ENCODE measurements around the gene ADGRB3. TPM values are rescaled to one million over a fixed set of nuclear protein-coding genes. Genes with fewer than 3 reads are reported as not detected.

Gene ADGRB3
- total RNA-seq, 1 donor from 2014 or later = 14.9 TPM

DNA sequence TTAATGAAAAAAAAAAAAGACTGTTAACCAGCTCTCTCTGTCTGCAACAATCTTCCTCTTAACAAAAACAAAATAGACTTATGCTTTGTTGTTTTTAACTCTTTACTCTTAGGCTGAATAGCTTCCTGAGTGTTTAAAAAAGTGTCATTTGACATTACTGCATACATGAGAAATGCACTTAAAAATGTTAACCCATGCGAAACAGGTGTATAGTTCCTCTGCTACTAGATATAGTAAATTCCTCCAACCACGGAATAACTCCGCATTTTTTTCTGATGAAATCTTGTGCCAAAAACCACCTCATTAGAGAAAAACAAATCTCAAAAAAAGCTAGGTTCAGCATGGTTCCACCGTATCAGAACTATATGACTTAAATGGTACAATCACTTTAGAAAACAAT is 426.0 kb downstream of the ADGRB3 start:
- Mint-ChIP-seq H3K36me3 (no peaks in the 10 kb centered on the region), H3K9me3 (no peaks in the 10 kb centered on the region), H3K4me3 (no peak overlapping the region), H3K27me3 (ENCODE audit: low read depth) (no peaks in the 10 kb centered on the region), H3K4me1 (no peaks in the 10 kb centered on the region), H3K27ac (no peak overlapping the region)
- no peak for DNase-seq (ENCODE audit: low spot score in 2 of 2, unreplicated experiment in 2 of 2)
- TF ChIP-seq, protein P1, sequence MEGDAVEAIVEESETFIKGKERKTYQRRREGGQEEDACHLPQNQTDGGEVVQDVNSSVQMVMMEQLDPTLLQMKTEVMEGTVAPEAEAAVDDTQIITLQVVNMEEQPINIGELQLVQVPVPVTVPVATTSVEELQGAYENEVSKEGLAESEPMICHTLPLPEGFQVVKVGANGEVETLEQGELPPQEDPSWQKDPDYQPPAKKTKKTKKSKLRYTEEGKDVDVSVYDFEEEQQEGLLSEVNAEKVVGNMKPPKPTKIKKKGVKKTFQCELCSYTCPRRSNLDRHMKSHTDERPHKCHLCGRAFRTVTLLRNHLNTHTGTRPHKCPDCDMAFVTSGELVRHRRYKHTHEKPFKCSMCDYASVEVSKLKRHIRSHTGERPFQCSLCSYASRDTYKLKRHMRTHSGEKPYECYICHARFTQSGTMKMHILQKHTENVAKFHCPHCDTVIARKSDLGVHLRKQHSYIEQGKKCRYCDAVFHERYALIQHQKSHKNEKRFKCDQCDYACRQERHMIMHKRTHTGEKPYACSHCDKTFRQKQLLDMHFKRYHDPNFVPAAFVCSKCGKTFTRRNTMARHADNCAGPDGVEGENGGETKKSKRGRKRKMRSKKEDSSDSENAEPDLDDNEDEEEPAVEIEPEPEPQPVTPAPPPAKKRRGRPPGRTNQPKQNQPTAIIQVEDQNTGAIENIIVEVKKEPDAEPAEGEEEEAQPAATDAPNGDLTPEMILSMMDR (IDR thresholded peaks at IDR 0.05; ENCODE audit: unreplicated experiment) = no peak

DNA sequence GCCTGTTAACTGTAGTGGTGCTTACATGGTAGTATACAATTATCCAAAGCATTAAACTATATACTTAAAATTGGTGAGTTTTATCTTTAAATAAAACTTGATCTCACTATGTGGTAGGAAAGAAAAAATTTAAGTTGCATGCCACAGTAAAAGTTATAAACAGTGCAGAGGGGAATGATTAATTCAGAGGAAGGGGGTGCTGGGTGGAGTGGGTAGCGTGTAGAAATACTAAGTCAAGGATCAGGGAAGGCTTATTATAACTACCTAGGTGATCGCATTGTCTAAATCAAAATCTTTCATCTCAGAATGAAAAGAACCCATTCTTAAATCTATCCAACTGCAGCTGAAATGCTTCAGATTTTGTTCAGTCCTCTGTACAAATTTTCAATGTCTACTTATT is 428.3 kb downstream of the ADGRB3 start:
- no peak overlapping the region for H3K27ac Mint-ChIP-seq
- peaks cover 2% of the 10 kb centered on the region for H3K4me1 Mint-ChIP-seq

DNA sequence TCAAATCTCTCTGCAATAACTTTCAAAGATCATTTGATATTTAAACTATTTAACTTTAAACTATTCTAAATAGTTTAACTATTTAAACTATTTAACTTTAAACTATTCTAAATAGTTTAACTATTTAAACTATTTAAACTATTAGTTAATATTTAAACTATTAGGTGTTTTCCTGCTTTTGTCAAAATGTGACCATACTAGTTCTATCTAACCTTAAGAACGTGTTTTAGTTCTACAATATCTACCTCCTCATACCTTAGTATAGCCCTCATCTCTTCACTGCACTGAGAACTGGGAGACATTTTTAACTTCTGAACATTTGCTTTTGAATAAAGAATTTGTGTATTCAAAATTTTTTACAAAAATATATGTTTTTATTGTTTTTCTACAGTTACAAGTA is 429.1 kb downstream of the ADGRB3 start:
- H3K36me3 Mint-ChIP-seq = no peaks in the 10 kb centered on the region
- H3K9me3 Mint-ChIP-seq = no peaks in the 10 kb centered on the region
- no peak overlapping the region for H3K4me3 Mint-ChIP-seq
- no peaks in the 10 kb centered on the region for H3K27me3 Mint-ChIP-seq (ENCODE audit: low read depth)
- TF ChIP-seq, protein P1 (IDR thresholded peaks at IDR 0.05; ENCODE audit: unreplicated experiment) = no peak
- no peak overlapping the region for H3K27ac Mint-ChIP-seq
- no peak for DNase-seq (ENCODE audit: low spot score in 2 of 2, unreplicated experiment in 2 of 2)
- peaks cover 2% of the 10 kb centered on the region for H3K4me1 Mint-ChIP-seq

More for the DNA sequence above, 428.3 kb downstream of the ADGRB3 start:
- no peak for DNase-seq (ENCODE audit: low spot score in 2 of 2, unreplicated experiment in 2 of 2)
- H3K36me3 Mint-ChIP-seq = no peaks in the 10 kb centered on the region
- H3K4me3 Mint-ChIP-seq = no peak overlapping the region
- H3K27me3 Mint-ChIP-seq (ENCODE audit: low read depth) = no peaks in the 10 kb centered on the region
- TF ChIP-seq, protein P1 (IDR thresholded peaks at IDR 0.05; ENCODE audit: unreplicated experiment) = no peak
- no peaks in the 10 kb centered on the region for H3K9me3 Mint-ChIP-seq

DNA sequence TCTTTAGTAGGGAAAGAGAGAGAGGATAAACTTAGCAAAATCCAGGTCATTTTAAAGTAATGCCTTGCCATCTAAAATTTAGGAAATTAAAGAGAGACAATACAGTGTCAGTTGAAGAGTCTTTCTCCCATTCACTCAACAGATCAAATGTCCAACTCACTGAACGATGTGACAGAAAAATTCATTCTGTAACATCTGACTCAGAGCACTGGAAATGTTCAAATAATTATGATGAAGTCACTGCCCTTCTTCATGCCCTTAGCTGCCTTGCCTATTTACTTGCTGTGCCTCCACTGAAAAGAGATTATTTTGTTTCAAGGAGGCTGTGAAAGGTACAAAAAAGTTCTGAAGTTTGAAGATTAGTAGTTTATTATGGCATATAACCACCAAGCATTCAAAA is 434.8 kb downstream of the ADGRB3 start:
- H3K27ac Mint-ChIP-seq = no peak overlapping the region
- no peak for DNase-seq (ENCODE audit: low spot score in 2 of 2, unreplicated experiment in 2 of 2)
- H3K9me3 Mint-ChIP-seq = no peaks in the 10 kb centered on the region
- H3K27me3 Mint-ChIP-seq (ENCODE audit: low read depth) = no peaks in the 10 kb centered on the region
- H3K36me3 Mint-ChIP-seq = no peaks in the 10 kb centered on the region
- TF ChIP-seq, protein P1 (IDR thresholded peaks at IDR 0.05; ENCODE audit: unreplicated experiment) = no peak
- H3K4me1 Mint-ChIP-seq = peaks cover 6% of the 10 kb centered on the region
- H3K4me3 Mint-ChIP-seq = no peak overlapping the region

DNA sequence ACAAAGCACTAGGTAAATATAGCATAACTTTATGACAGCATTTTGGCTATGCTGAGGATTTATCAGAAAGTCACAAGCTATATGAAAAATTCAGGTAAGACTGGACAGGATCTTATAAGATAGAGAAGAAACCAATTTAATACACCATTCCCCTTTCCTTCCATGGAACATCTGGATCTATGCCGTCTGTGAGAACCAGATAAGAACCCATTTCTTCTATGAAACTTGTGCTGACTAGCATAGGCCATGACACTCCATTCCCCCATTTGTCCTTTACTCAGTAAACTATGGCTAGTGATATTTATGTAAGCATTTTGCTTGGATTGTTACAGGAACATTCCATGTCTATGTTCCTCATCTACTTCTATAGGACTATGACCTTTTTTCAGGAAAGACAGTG is 437.7 kb downstream of the ADGRB3 start:
- no peaks in the 10 kb centered on the region for H3K36me3 Mint-ChIP-seq
- DNase-seq (ENCODE audit: low spot score in 2 of 2, unreplicated experiment in 2 of 2) = no peak
- peaks cover 5% of the 10 kb centered on the region for H3K4me1 Mint-ChIP-seq
- no peaks in the 10 kb centered on the region for H3K9me3 Mint-ChIP-seq
- TF ChIP-seq, protein P1 (IDR thresholded peaks at IDR 0.05; ENCODE audit: unreplicated experiment) = no peak
- H3K4me3 Mint-ChIP-seq = no peak overlapping the region
- no peaks in the 10 kb centered on the region for H3K27me3 Mint-ChIP-seq (ENCODE audit: low read depth)
- H3K27ac Mint-ChIP-seq = no peak overlapping the region

DNA sequence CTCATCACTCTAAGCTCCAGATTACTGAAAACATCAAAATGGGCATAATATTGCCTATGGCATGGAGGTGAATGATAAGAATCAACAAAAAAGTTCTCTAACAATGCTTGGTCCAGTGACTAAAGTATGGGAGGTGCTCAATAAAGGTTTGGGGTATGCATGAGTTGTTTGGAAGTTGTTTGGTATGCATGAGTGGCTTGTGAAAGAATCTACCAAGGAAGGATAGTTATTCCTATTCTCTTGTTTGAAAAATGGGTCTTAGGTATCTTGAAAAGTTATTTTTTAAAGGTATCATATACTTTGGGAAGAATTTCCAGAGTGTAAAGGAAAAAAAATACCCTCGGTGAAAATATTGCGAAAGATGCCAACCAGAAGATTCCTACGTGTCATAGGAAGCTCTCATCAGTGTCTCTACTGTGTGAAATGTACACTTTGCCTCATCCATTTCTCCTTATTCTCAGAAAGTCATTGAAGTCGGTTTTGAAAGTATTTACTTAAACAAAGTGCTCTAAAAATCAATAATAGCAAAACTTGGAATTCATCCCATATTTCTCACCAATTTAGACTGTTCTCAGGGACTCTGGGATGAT is 449.8 kb downstream of the ADGRB3 start:
- no peak overlapping the region for H3K27ac Mint-ChIP-seq
- H3K4me1 Mint-ChIP-seq = peaks cover 2% of the 10 kb centered on the region
- H3K9me3 Mint-ChIP-seq = no peaks in the 10 kb centered on the region
- TF ChIP-seq, protein P1 (IDR thresholded peaks at IDR 0.05; ENCODE audit: unreplicated experiment) = no peak
- H3K27me3 Mint-ChIP-seq (ENCODE audit: low read depth) = no peaks in the 10 kb centered on the region
- H3K4me3 Mint-ChIP-seq = no peak overlapping the region
- H3K36me3 Mint-ChIP-seq = no peaks in the 10 kb centered on the region
- DNase-seq (ENCODE audit: low spot score in 2 of 2, unreplicated experiment in 2 of 2) = no peak

Measured in mesothelial cell of epicardium (in vitro differentiated cells).